GM21786 (cell line): ENCODE data around the gene FAM83G.
"Not testable (repeated sequence)": the region's sequence is repeated elsewhere in the genome, so short reads cannot be mapped to it uniquely, and the experiment has no call there.

Experiments used
- ATAC-seq: cut with Tn5 transposase; IDR thresholded peaks from one replicate; pipeline ENCODE4 v1.9.1; 2021; ENCODE audit not compliant: unreplicated experiment

FAM83G gene

GRCh38 chr17:19023209-19023999 lies 18.8 kb upstream of the FAM83G start:
- no peak for ATAC-seq

GRCh38 chr17:19022747-19023146 lies 18.2 kb upstream of the FAM83G start:
- ATAC-seq = no peak

- ATAC-seq = no peak
Measured at GRCh38 chr17:19022128-19022527, 17.6 kb upstream of the FAM83G start.

DNA sequence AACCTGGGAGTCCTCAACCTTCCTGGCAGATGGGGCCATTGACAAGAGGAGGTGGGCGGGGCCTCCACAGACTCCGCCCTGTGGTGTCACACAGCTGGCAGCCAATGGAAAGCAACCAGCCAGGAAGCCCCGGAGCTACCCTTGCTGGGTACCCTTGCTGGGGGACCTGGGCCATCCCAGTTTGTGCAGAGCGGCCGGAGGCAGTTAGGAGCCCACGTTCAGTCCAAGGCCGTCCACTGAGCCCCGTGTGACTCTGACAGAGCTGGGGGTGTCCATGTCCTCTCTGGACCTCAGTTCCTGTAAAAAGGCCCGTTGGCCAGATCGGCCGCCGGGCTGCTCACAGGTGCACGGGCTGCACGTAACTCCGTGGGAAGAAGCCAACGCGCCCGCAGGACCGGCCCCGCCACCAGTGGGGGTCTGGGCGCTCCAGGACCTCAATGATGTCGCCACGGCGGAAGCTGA lies 17.1 kb upstream of the FAM83G start:
- ATAC-seq = no peak

- not testable (repeated sequence) for ATAC-seq
Measured at GRCh38 chr17:19021011-19021621, 16.6 kb upstream of the FAM83G start.

DNA sequence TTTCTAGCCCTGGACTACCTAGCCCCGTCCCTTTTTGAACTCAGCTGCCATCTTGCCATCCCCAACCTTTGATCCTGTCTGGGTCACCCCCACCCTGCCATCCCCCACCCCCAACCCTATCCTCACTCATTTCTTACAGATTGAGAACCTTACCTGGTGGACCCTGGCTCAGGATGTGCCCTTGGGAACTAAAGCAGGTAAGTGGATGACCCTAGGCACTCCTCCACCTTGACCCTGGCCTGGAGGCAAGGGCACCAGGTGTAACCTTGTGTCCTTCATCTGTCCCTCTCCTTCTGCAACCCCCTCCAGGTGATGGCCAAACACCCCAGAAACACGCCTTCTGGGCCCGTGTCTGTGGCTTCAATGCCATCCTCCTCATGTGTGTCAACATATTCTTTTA lies 15.5 kb upstream of the FAM83G start:
- ATAC-seq = no peak

GRCh38 chr17:19019041-19019941 lies 14.7 kb upstream of the FAM83G start:
- no peak for ATAC-seq

- ATAC-seq = no peak
Measured at GRCh38 chr17:19018600-19018950, 14.0 kb upstream of the FAM83G start.

DNA sequence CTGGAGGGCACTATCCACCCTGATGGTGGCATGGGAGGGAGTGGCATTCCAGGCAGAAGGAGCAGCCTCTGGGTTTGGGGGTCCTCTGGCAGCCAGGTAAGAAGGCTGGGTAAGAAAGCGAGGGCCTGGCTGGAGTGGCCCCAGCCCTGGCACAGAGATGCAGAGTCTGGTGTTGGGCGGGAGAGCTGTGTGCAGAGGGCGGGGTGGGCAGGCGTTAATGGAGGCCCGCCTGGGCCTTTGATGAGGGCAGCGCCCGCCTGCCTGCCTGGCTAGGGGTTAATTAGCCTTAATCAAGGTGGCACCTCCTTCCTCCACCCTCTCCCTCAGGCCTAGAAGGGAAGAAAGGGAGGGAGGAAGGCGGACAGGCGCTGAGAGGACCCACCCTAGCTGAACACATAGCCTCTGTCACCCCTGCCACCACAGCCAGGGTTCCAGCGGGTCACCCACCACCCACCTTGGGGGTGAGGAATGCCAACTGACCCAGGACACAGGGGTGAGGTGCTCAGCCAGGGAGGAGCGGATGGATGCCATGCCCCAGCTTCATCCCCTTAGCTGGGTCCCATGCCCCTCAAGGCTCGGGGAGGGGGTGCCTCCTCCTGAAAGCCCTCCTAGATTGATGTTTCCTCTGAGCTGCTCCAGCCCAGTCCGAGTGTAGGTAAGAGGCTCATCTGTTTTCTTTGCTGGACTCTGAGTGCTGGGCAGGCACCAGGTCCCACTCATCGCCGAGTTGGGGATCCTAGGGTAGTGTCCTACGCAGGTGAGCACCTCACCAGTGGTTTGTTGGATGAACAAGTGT lies 13.4 kb upstream of the FAM83G start:
- no peak for ATAC-seq

DNA sequence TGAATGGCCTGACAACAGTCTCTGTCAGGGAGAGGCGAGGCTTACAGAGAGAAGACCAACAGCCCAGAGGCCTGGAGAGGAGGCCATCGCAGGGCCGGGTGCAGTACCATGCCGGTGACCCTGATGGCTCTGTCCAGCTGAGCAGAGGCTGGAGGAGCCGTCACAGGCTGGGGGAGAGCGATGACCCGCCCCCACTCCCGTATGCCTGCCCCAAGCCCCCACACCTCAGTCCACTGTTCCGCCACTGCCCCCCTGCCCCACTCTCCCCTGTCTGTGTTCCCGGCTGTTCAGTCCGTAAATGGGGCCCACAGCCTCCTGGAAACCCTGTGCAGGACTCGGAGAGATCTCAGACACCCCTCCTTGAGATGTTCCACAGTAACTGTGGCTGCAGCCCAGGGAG lies 12.8 kb upstream of the FAM83G start:
- no peak for ATAC-seq

DNA sequence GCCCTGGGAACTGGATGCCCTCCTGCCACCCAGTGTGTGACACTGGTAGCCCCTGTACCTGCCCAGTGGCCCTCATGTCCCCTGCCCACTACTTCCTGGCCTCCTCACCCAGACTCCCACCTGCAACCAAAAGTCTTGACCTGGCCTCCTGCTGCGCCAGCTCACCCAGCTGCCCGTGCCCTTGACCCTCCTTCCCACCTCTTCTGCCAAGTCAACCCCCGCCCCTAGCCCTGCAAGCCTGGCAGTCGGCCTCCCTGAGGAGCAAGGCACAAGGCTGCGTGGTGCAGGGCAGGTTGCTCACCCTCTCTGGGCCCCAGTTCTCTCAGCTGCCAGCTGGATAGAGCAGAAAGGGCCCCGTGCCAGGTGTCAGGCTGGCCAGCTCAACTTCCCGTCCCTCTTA lies 12.3 kb upstream of the FAM83G start:
- ATAC-seq = no peak

DNA sequence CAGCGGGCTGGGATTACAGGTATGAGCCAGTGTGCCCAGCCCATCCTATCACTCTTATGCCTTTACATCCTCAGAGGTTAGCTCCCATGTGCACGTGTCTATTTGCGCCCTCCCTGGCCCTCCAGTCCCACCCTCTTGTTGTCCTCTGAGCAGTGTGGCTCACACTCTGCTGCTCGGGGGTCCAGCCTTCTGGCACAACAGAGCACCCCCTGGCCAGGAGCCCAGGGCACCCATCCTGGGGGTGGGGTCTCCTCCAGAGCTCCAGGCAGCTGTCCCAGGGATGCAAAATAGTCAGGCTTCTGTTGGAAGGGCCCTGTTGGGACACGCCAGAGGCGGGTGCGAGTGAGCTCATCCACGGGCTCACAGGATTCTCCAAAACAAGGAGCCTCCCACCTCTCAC lies 11.7 kb upstream of the FAM83G start:
- no peak for ATAC-seq

GRCh38 chr17:19015428-19015827 lies 10.9 kb upstream of the FAM83G start:
- no peak for ATAC-seq

- no peak for ATAC-seq
Measured at GRCh38 chr17:19014628-19015215, 10.2 kb upstream of the FAM83G start.

GRCh38 chr17:19013806-19014627 lies 9.5 kb upstream of the FAM83G start:
- ATAC-seq = no peak

GRCh38 chr17:19013226-19013625 lies 8.7 kb upstream of the FAM83G start:
- no peak for ATAC-seq

- no peak for ATAC-seq
Measured at GRCh38 chr17:19012171-19013080, 7.9 kb upstream of the FAM83G start.

DNA sequence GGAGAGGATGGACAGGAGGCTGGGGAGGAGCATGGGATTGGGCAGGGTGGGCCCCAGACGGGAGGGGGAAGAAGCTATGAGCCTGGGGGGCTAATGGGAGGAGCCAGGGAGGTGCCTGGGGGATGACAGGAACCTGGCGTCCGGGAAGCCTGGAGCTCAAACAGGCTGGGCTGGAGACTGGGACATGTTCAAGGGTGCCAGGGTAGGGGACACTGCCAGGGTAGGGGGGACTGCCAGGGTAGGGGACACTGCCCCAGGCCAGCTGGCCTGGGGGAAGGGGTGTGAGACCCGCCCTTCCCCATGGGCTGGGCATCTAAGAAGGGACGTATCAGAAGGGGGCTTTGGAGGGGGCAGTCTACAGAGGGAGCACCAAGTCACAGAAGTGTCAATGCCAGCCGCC lies 7.0 kb upstream of the FAM83G start:
- no peak for ATAC-seq
